HepG2 (cell line): Measurements from ENCODE around the gene BMPR1B.

Source experiments
- ATF7 ChIP-seq, 2 experiments: fragments of 450-650 bp in 1 of 2; sonication (generic) in 1 of 2; formaldehyde crosslinking in 1 of 2; IDR thresholded peaks; 2 replicates each; pipeline versions ENCODE4 v1.4.0 to v1.6.1; 2016 to 2020; ENCODE audit warnings: antibody characterized with exemption in 1 of 2, mild to moderate bottlenecking in 1 of 2, missing genetic modification reagents in 1 of 2
- BRCA1 ChIP-seq: sonication (generic); formaldehyde crosslinking; IDR thresholded peaks from 2 replicates; pipeline ENCODE4 v1.4.0; 2020; ENCODE audit warnings: missing genetic modification reagents
- ERF ChIP-seq: IDR thresholded peaks from 2 replicates; pipeline ENCODE4 v1.6.1; 2018; ENCODE audit warnings: missing biosample characterization, missing genetic modification reagents
- REST ChIP-seq, 2 experiments: IDR thresholded peaks; 2 replicates each; pipeline ENCODE4 v1.6.1; 2011 to 2012; ENCODE audit warnings: low read length in 2 of 2, borderline replicate concordance in 1 of 2, low read depth in 1 of 2, mild to moderate bottlenecking in 1 of 2, moderate library complexity in 1 of 2
- ZSCAN21 ChIP-seq: sonication (generic); formaldehyde crosslinking; IDR thresholded peaks from 2 replicates; pipeline ENCODE4 v1.8.0; 2022; ENCODE audit warnings: mild to moderate bottlenecking, missing genetic modification reagents, moderate library complexity, borderline replicate concordance

GRCh38 chr4:94739741-94740140 is 18.0 kb upstream of the BMPR1B start:
- TF ChIP-seq ERF (CRISPR knock-in tag) (no peak), BRCA1 (CRISPR knock-in tag) (no peak), ATF7 (IDR thresholded peaks at IDR 0.05) (no peak), ATF7 (CRISPR knock-in tag; IDR thresholded peaks at IDR 0.05) (no peak), REST (IDR thresholded peaks at IDR 0.05; ENCODE audit: borderline replicate concordance in 1 of 2, low read depth in 1 of 2, low read length in 2 of 2) (no peak), ZSCAN21 (no peak)
